ENCODE measurements around the gene CD4.

The CD4 gene

GRCh38 chr12:6829536-6830220 lies 40.4 kb downstream of the CD4 start:
- no peak for DNase-seq

- no peak for DNase-seq
Observed at GRCh38 chr12:6830286-6830890, 41.1 kb downstream of the CD4 start.

GRCh38 chr12:6830999-6831398 lies 41.7 kb downstream of the CD4 start:
- DNase-seq: no peak

- no peak for DNase-seq
Observed at GRCh38 chr12:6831450-6831995, 42.2 kb downstream of the CD4 start.

- no peak for DNase-seq
Observed at GRCh38 chr12:6832125-6832524, 42.8 kb downstream of the CD4 start.

GRCh38 chr12:6833189-6833890 lies 44.0 kb downstream of the CD4 start:
- DNase-seq: no peak

GRCh38 chr12:6834254-6834653 lies 44.9 kb downstream of the CD4 start:
- no peak for DNase-seq

GRCh38 chr12:6834873-6835272 lies 45.5 kb downstream of the CD4 start:
- no peak for DNase-seq

GRCh38 chr12:6836851-6837250 lies 47.5 kb downstream of the CD4 start:
- DNase-seq: no peak

- no peak for DNase-seq
Observed at GRCh38 chr12:6837370-6838060, 48.2 kb downstream of the CD4 start.

- no peak for DNase-seq
Observed at GRCh38 chr12:6838854-6839253, 49.5 kb downstream of the CD4 start.

- no peak for DNase-seq
Observed at GRCh38 chr12:6839482-6840201, 50.3 kb downstream of the CD4 start.

- DNase-seq: no peak
Observed at GRCh38 chr12:6840330-6840729, 51.0 kb downstream of the CD4 start.

- no peak for DNase-seq
Observed at GRCh38 chr12:6840761-6841515, 51.6 kb downstream of the CD4 start, which contains the start of gene GNB3. Gene GNB3 (plus strand): TSS chr12:6840925. CDS start chr12:6841288, 363 bp downstream.

GRCh38 chr12:6842075-6842474 lies 52.7 kb downstream of the CD4 start:
- DNase-seq: no peak

GRCh38 chr12:6843118-6843902 lies 54.0 kb downstream of the CD4 start:
- DNase-seq: no peak

- DNase-seq: no peak
Observed at GRCh38 chr12:6845395-6845794, 56.1 kb downstream of the CD4 start.

GRCh38 chr12:6846316-6846869 lies 57.1 kb downstream of the CD4 start:
- no peak for DNase-seq

- no peak for DNase-seq
Observed at GRCh38 chr12:6847676-6848075, 58.3 kb downstream of the CD4 start.

GRCh38 chr12:6849427-6849826 lies 60.1 kb downstream of the CD4 start:
- DNase-seq: no peak

All from NCI-H1694 treated with DMSO at 0.1 percent for 48 hours (cell line).